Hypothalamus (tissue), 51 donors: Measurements from ENCODE around the gene AICDA.

ENCODE experiments used
- DNase-seq, 51 donors: peaks; one replicate each; lab custom pipeline; 2025; lab: John Stamatoyannopoulos, UW

AICDA gene

GRCh38 chr12:8561011-8561410, 51.6 kb downstream of the AICDA start:
- no peak for DNase-seq

- no peak for DNase-seq
Measured at GRCh38 chr12:8559676-8560075, 53.0 kb downstream of the AICDA start.

DNA sequence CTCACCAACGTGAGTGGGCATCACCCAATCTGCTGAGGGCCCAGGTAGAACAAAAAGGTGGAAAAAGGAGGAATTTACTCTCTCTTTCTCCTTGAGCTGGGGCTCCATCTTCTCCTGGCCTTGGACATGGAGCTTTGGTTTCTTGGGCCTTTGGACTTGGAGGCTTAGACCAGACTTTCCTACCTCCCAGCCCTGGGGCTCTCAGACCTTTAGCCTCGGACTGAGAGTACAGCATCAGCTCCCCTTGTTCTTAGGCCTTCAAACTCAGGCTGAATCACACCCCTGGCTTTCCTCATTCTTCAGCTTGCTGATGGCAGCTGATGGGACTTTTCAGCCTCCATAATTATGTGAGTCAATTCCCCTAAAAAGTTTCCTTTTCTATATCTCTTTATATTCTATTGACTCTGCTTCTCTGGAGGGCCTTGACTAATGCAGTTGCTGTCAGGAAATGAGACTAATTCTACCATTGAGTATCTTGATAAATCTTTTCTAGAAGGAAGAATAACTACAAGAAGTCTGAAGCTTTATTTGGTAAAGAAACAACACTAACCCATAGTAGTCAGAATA, 56.0 kb downstream of the AICDA start:
- DNase-seq = no peak

GRCh38 chr12:8554451-8555195, 58.0 kb downstream of the AICDA start:
- DNase-seq = no peak

GRCh38 chr12:8553088-8553627, 59.5 kb downstream of the AICDA start:
- DNase-seq = no peak
